ENCODE measurements around the gene STXBP5L.
"Not testable (repeated sequence)": the region's sequence is repeated elsewhere in the genome, so short reads cannot be mapped to it uniquely, and the experiment has no call there.

DNA sequence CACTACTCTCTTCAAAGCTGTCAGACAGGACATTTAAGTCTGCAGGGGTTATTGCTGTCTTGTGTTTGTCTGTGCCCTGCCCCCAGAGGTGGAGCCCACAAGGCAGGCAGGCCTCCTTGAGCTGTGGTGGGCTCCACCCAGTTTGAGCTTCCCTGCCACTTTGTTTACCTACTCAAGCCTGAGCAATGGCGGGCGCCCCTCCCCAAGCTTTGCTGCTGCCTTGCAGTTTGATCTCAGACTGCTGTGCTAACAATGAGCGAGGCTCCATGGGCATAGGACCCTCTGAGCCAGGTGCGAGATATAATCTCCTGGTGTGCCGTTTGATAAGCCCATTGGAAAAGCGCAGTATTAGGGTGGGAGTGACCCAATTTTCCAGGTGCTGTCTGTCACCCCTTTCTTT lies 6.3 kb upstream of the STXBP5L start:
- TF ChIP-seq, protein P1, sequence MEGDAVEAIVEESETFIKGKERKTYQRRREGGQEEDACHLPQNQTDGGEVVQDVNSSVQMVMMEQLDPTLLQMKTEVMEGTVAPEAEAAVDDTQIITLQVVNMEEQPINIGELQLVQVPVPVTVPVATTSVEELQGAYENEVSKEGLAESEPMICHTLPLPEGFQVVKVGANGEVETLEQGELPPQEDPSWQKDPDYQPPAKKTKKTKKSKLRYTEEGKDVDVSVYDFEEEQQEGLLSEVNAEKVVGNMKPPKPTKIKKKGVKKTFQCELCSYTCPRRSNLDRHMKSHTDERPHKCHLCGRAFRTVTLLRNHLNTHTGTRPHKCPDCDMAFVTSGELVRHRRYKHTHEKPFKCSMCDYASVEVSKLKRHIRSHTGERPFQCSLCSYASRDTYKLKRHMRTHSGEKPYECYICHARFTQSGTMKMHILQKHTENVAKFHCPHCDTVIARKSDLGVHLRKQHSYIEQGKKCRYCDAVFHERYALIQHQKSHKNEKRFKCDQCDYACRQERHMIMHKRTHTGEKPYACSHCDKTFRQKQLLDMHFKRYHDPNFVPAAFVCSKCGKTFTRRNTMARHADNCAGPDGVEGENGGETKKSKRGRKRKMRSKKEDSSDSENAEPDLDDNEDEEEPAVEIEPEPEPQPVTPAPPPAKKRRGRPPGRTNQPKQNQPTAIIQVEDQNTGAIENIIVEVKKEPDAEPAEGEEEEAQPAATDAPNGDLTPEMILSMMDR (IDR thresholded peaks at IDR 0.05) = not testable (repeated sequence)
- TF ChIP-seq POLR2A (IDR thresholded peaks at IDR 0.05) = not testable (repeated sequence)
